ENCODE results near the gene SLC26A5.

DNA sequence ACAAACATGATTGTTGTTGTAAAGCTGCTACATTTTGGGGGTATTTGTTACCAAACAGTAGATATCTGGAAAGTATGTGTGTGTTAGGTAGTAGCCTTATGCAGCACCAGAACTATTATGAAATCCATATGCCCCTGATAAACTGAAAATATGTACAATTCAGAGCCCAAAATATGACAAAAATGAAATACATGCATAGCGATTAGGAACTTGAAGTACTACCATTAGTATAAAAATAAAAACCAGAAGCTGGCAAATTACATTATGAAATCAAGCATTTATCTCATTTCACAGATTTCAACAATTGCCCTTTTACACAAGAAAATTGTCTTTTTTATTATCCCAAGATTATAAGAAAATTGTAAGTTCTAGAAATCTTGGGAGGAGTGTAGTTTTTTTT is 33.9 kb downstream of the SLC26A5 start:
- TF ChIP-seq, protein P1, sequence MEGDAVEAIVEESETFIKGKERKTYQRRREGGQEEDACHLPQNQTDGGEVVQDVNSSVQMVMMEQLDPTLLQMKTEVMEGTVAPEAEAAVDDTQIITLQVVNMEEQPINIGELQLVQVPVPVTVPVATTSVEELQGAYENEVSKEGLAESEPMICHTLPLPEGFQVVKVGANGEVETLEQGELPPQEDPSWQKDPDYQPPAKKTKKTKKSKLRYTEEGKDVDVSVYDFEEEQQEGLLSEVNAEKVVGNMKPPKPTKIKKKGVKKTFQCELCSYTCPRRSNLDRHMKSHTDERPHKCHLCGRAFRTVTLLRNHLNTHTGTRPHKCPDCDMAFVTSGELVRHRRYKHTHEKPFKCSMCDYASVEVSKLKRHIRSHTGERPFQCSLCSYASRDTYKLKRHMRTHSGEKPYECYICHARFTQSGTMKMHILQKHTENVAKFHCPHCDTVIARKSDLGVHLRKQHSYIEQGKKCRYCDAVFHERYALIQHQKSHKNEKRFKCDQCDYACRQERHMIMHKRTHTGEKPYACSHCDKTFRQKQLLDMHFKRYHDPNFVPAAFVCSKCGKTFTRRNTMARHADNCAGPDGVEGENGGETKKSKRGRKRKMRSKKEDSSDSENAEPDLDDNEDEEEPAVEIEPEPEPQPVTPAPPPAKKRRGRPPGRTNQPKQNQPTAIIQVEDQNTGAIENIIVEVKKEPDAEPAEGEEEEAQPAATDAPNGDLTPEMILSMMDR (IDR thresholded peaks at IDR 0.05): no peak
- no peak for TF ChIP-seq POLR2A (IDR thresholded peaks at IDR 0.05)
